Left renal cortex interstitium (tissue), 4 donors: ENCODE data around the gene POMC. TPM values are rescaled to one million over a fixed set of nuclear protein-coding genes. Genes with fewer than 3 reads are reported as not detected.
"Not testable (repeated sequence)": the region's sequence is repeated elsewhere in the genome, so short reads cannot be mapped to it uniquely, and the experiment has no call there.

Source experiments
- DNase-seq, 4 donors: peaks; one replicate each; pipeline ENCODE4 v3.0.0-alpha.2; 2013; ENCODE audit warnings: low read depth in 4 of 4, low spot score in 2 of 4, missing footprints in 1 of 4
- polyA plus RNA-seq, 4 donors: library from polyadenylated mRNA; unstranded; fragments of 120-200 nt; gene quantifications; one replicate each; pipeline ENCODE4 v1.2.1, GENCODE V29; 2013; ENCODE audit not compliant: insufficient read length in 4 of 4

Gene POMC
- polyA plus RNA-seq, 4 donors = 5.0 to 12.5 (median 7.6) TPM

DNA sequence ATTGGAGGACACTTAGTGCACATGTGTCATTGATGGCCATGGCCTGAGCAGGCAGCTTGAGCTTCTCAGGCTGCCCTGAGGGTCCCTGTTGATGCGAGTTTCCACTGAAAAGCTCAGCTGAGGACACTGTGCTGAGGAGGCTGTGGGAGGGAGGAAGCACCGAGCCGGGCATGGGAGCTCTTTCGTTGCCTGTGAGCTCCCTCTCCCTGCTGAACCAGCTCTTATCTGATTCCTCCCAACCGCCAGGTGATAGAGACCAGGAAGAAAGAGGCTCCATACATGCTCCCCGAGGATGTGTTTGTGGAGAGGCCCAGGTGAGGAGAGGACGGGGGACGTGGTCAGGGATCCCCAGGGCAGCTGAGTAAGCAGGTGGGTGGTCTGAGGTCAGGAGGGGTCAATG lies 27.3 kb downstream of the POMC start:
- no peak for DNase-seq

DNA sequence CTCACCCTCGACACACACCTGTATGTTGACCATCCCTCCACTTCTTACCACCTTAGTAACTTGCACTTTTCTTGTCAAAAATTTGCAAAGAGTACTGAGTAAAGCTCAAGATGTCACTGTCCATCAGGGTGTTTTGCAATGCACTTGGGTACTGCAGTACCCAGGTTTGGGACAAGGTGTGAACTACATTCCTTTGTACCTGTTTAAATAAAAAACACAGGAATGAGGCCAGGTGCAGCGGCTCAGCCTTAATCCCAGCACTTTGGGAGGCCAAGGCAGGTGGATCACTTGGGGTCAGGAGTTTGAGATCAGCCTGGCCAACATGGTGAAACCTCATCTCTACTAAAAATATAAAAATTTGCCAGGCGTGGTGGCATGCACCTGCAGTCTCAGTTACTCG lies 27.8 kb downstream of the POMC start:
- not testable (repeated sequence) for DNase-seq

DNA sequence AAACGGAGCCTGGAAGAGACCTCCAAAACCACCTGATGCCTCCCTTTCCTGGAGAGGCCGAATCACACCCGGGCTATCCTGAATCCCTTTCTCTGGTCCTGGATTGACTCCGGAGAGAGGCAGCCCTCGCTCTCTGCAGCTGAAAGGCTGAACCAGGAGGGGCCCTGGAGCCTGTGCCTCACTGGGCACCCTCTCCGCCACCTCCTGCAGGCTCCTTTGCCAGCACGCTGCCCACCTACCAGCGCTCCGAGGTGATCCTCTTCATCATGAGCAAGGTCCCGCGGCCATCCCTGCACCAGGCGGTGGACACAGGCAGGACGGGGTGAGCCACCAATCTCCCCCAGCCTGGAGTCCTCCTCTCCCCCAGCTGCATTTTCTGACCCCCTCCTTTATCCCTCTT lies 35.7 kb downstream of the POMC start:
- DNase-seq = no peak

DNA sequence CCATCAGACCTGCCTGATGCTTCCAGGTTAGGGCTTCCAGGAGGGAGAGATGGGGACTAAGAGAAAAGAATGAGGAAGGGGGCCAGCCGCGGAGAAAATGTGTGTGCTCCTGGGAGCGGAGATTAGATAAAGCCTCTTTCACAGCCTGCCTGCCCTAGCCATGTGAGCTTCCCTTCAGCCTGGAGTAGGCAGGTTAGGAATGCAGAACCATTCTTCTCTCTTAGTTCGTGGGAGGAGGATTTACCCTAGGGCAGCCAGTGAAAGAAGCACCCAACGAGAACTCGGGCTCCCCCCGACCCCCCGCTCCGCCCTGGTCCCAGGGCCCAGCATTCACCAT lies 36.1 kb downstream of the POMC start:
- DNase-seq = no peak

DNA sequence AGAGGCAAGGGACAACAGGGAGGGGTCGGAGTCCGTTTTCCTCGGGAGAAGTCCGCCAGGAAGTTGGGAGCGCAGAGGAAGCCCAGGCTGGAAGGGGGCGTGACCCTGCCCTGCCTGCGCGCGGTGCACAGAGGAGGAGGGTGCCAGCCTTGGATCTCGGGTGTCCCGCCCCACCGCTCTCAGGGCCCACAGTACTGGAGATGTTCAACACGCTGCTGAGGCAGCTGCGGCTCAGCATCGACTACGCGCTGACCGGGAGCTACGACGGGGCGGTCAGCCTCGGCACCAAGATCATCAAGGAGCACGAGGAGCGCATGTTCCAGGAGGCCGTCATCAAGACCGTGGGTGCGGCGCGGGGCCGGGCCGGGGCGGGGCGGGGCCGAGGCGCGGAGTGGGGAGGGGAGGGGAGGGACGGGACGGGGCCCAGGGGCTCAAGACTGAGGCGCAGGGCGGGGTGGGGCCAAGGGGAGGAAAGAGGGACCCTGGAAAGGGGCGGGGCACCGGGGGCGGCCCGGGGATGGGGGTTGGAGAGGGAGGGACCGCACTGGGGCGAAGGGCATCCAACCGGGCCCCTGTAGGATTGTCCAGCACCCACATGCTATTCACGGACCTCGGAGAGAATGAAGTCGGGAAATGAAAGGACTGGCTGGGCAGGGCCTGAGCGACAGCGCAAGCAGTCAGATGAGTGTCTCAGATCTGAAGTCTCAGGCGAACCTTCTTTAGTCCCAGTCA lies 36.6 kb downstream of the POMC start:
- DNase-seq = no peak

DNA sequence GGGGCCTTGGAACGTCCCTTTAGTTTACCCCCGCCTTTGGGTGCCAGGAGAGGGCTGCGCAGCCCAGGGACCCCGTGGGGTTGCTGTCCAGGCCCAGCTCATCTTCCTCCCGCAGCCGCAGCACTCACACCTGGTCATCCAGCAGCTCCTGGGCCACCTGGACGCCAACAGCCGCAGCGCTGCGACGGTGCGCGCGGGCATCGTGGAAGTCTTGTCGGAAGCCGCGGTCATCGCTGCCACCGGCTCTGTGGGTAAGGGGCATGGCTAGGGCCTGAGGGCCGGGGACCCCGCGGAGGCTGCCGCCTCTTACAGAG lies 37.2 kb downstream of the POMC start:
- DNase-seq = no peak

DNA sequence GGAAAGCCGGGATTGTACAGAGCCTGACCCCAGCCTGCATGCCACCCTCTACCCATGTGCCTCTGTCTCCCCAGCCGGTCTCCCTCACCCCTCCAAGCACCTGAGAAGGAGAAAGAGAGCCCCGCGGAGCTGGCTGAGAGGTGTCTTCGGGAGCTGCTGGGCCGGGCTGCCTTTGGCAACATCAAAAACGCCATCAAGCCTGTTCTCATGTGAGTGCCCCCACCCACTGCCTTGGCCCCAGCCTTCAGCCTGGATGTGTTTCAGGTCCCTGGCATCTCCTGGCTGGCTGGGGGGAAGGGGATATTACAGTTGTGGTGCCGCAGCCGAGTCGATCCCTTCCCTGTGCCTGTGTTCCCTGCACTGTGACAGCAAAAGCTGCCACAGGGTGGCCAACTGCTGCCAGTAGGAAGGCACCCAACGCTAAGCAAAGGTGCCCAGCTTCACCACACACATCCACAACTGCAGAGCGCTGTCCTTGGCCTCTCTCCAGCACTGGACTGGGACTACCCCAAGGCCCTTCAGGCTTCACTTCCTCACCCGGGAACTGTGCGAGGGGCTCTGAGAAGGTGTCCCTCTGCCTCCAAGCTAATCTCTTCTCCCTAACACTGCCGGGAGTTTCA lies 38.4 kb downstream of the POMC start:
- no peak for DNase-seq

DNA sequence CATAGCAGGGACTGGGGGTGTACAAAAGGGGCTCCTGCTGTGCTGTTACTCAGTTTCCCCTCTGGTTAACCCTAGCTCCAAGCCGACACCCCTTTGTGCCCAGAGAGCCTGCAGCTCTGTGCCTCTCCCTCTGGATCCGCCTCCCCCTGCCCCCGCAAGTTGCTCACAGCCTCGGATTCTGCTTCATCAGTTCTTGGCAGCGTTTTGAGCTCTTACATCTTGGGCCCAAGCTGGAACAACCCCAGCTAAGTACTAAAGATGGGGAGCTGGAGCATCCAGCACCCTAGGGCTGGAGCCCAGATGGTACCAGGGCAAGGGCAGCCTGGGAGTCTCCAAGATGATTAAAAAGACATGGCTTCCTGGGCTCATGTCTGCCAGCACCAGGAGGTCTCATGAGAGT lies 40.7 kb downstream of the POMC start:
- DNase-seq = no peak

DNA sequence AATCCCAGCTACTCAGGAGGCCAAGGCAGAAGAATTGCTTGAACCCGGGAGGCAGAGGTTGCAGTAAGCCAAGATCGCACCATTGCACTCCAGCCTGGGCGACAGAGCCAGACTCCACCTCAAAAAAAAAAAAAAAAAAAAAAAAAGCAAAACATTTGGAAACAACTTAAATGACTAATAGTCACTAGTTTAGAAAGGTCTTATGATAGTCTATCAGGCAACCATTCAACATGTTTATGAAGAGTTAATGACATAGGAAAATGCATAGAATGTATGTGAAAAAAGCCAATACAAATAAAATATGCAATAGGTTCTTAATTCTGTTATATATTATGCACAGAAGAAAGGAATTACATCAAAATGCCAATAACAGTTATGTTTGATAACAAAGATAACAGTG lies 41.3 kb downstream of the POMC start:
- DNase-seq = not testable (repeated sequence)

DNA sequence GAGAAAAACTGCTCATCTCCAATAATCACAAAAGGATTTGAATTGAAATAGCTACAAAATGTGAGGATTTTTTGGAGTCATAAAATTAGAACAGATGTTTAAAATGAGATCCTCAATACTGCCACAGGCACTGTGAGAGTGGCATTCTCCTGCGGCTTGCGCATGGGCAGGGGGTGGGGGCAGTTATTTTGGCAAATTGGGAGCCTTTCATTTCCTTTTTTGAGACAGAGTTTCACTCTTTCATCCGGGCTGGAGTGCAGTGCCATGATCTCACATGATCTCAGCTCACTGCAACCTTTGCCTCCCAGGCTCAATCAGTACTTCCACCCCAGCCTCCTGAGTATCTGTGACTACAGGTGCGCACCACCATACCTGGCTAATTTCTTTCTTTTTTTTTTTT lies 42.4 kb downstream of the POMC start:
- DNase-seq = no peak

DNA sequence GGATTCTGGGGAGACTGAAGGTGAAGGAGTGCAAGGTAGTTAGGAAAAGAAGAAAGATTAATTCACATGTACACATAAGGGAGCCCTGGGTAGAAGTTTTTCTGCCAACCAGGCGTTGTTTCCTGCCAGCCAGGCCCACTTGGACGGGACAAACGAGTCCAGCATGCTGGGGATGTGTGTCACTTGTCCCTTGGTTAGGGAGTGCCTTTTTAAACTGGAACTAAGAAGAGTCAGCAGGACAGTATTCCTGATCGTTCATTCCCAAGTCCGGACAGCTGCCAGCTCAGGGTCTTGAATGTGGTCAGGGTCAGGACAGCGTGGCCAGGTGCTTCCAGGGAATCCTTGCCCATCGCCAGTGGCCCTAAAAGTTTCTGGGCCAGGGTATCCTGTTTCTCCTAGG lies 43.2 kb downstream of the POMC start:
- DNase-seq = no peak

DNA sequence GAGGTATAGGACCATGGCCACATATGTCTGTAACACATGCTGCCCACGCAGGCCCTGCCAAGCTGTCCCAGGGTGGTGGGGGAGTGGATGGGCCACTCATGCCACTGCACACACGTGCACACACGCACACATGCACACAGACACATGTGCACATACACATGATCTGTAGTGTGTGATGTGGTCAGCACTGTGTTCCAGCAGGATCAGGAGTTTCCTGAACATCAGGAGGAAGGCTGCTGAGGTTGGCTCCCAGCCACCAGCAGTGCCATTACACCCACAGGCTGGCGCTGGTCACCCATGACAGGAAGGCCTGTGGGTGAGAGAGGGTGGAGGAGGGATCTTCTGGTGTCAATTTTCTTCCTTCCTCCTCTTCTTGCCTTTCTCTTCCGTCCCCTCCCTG lies 44.7 kb downstream of the POMC start:
- DNase-seq = no peak

DNA sequence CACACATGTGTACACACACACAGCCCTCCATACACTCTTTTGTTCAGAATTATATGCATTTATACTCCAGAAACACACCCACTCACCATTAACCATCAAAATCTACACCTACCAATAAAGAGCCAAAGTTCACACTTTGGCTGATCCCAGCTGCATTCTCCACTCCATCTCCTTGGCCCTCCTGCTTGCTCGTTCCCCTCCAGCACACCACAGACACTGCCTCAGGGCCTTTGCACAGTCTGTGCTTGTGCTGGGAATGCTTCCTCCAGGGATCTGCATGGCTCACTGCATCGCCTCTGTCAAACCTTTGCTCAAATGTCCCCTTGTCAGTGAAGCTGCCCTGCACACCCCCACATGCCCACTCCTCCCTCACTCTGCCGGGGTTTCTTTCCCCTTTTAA lies 46.0 kb downstream of the POMC start:
- no peak for DNase-seq

DNA sequence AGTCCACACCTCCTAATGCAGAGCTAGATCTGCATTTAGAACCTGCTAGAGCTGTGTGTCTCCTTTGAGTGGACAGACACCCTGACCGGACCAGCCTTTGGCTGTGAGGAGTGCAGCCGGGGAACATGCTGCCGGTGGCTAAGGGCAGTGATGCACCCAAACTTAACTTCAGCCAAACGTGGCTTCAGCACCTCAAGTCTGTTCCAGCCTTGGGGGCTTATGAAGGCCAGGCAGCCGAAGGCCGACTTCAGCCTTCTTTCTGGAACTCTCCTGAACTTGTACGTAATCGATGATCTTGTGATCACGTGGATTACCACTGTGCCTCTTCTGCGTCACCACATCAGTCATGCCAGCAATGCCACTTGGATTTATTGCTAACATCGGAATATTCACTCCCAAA lies 49.1 kb downstream of the POMC start:
- DNase-seq = no peak

DNA sequence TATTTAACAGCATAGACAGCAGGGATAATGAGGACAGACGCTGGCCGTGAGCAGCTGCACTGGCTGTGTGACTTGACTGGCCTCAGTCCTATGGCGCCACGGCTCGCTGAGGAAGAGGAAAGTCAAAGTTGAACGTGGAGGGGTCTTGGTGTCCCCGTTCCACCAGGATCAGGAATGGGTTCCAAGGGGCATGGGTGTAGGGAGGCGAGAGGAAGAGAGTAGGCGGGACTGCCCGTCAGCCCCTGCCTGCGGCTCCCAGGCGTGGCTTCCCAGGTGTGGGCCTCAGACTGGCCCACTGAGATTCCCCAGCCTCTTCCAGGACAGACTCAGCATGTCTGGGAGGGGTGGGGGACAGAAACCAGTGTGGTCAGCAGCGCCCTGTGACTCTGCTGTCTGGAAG lies 51.4 kb downstream of the POMC start:
- DNase-seq = no peak

DNA sequence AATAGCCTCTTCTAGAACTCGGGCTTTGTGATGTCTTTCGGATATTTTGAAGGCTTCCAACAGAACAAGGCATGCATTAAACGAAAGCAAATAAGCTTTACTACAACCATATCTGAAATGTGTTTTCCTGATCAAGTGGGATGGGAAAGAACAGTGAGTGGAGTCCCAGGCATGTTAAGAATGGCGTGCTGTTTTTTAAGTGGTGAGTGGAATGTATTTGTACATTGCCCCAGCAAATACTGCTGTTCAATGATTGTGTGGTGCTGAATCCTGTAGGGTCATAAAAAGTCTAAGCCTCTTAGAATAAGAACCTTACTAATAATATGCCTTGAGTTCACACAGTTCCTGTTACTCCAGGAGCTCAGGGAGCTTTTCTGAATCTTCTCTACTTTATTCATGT lies 52.5 kb downstream of the POMC start:
- no peak for DNase-seq

DNA sequence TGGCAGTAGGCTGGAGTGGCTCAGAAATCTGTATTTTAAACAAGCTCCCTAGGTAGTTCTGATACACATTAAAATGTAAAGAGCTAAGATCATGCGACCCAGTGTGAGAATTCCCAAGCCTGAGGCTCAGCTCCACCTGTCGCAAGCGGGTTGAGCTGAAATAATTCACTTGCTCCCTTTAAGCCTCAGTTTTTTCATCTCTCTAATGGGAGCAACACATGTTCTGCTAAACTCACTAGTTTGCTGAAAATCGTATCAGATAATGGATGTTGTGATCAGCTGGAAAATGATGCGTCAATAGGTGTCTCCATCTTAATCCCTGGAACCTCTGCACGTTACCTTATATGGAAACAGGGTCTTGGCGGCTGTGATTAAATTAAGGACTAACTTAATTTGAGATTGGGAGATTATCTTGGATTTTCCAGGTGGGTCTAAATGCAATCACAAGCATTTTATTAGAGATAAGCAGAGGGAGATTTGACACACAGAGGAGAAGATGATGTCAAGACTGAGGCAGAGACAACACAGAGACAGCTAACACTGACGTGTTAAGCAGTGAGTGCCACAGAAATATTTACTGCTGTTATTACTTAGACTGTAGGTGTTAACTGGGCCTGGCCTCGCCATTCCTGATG lies 53.0 kb downstream of the POMC start:
- no peak for DNase-seq

DNA sequence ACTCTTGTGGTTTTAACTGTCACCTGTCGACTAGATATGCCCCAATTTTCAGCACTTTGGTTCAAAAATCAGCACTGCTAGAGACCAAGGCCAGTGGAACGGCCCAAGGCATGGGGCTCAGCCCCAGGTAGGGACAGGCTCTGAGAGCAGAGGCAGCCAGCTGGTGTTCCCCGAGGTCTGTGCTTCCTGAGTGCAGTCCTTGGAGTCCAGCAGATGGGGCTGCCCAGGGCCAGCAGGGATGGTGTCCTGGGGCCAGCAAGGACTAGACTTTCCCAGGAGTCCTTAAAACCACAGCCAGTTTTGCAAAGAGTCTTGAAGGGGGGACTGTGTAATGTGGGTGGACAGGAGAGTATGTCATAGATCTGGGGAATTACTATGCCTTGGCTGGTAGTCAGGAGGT lies 56.3 kb downstream of the POMC start:
- DNase-seq = no peak
